IMR-90 (cell line): Measurements from ENCODE around the gene DCAF15.

Experiments used
- CEBPB ChIP-seq: IDR thresholded peaks from 2 replicates; pipeline ENCODE4 v1.6.1; 2012; ENCODE audit warnings: low read depth, low read length, improper control_type of control experiment
- CTCF ChIP-seq: conservative IDR thresholded peaks from 2 replicates; pipeline ENCODE4 v1.5.1; 2012; ENCODE audit warnings: mild to moderate bottlenecking, low read depth, low read length, improper control_type of control experiment
- FOS ChIP-seq: fragments of 150-350 bp; IDR thresholded peaks from 2 replicates; pipeline ENCODE4 v1.6.1; 2016; ENCODE audit warnings: low read depth, low read length
- NFE2L2 ChIP-seq: fragments of 150-350 bp; IDR thresholded peaks from 2 replicates; pipeline ENCODE4 v1.6.1; 2016; ENCODE audit warnings: low read depth, mild to moderate bottlenecking, low read length
- POLR2A ChIP-seq: IDR thresholded peaks from 2 replicates; pipeline ENCODE4 v1.6.1; 2012; ENCODE audit warnings: mild to moderate bottlenecking, low read depth, low read length
- RAD21 ChIP-seq: IDR thresholded peaks from 2 replicates; pipeline ENCODE4 v1.6.1; 2012; ENCODE audit warnings: low read length, improper control_type of control experiment

GRCh38 chr19:13954185-13954584, 1.9 kb downstream of the DCAF15 start:
- TF ChIP-seq POLR2A (no peak), RAD21 (no peak), CTCF (no peak), NFE2L2 (no peak), FOS (no peak), CEBPB (no peak)
